B cell (primary cell): ENCODE data around the gene TBCD. TPM values are rescaled to one million over a fixed set of nuclear protein-coding genes. Genes with fewer than 3 reads are reported as not detected.
"Not testable (repeated sequence)": the region's sequence is repeated elsewhere in the genome, so short reads cannot be mapped to it uniquely, and the experiment has no call there.

ENCODE experiments used
- ATAC-seq: fragments of 200-7000 bp; cut with Tn5 transposase; one replicate; pipeline ENCODE4 v1.10.0; 2021; ENCODE audit warnings: low read depth, mild to moderate bottlenecking, moderate number of reproducible peaks, moderate library complexity
- CTCF ChIA-PET: fragments of 350-600 bp; sonication (Branson Sonifier 250); formaldehyde crosslinking; loops from one replicate; lab custom pipeline; 2021; ENCODE audit warnings: antibody characterized with exemption, inconsistent platforms; lab: Charles Lee
- POLR2A ChIA-PET: fragments of 350-600 bp; sonication (Branson Sonifier 250); formaldehyde crosslinking; loops from one replicate; lab custom pipeline; 2021; ENCODE audit warnings: antibody characterized with exemption; lab: Charles Lee
- DNase-seq: peaks from one replicate; pipeline ENCODE4 v3.0.0; 2013
- H2AFZ ChIP-seq: 2 replicates; pipeline ENCODE4 v1.6.1; 2012; ENCODE audit warnings: mild to moderate bottlenecking, low read depth, low read length; ENCODE audit not compliant: insufficient read depth, poor library complexity, severe bottlenecking
- H3K27ac ChIP-seq, 2 donors: 1 replicate in 1 of 2; 2 replicates in 1 of 2; pipeline ENCODE4 v1.5.1; 2012 to 2013; ENCODE audit warnings: low read length in 2 of 2, mild to moderate bottlenecking in 2 of 2, moderate library complexity in 1 of 2
- H3K27me3 ChIP-seq, 4 experiments: fragments of 200-600 bp in 1 of 4; sonication (generic) in 1 of 4; replicated peaks in 1 of 4; 1 replicate in 2 of 4; 2 replicates in 2 of 4; pipeline versions ENCODE4 v1.6.1 to v1.7.0; 2013 to 2016; ENCODE audit warnings: low read length in 3 of 4, mild to moderate bottlenecking in 2 of 4, mixed read lengths in 1 of 4, moderate library complexity in 1 of 4; ENCODE audit not compliant: insufficient read depth in 4 of 4, control insufficient read depth in 3 of 4; ENCODE audit errors: control extremely low read depth in 1 of 4
- H3K36me3 ChIP-seq, 2 experiments: replicated peaks in 1 of 2; 1 replicate in 1 of 2; 2 replicates in 1 of 2; pipeline versions ENCODE4 v1.6.1 to v1.7.1; 2013; ENCODE audit warnings: low read length in 1 of 2; ENCODE audit not compliant: insufficient read depth in 2 of 2, control insufficient read depth in 1 of 2; ENCODE audit errors: control extremely low read depth in 1 of 2, extremely low read depth in 1 of 2
- H3K4me1 ChIP-seq, 2 donors: fragments of 200-600 bp in 1 of 2; sonication (generic) in 1 of 2; 1 replicate in 1 of 2; 2 replicates in 1 of 2; pipeline versions ENCODE4 v1.5.1 to v1.6.1; 2013 to 2017; ENCODE audit warnings: low read length in 2 of 2; ENCODE audit not compliant: control insufficient read depth in 2 of 2, insufficient read depth in 2 of 2
- H3K4me2 ChIP-seq: replicated peaks from 2 replicates; pipeline ENCODE3; 2012; ENCODE audit warnings: mild to moderate bottlenecking, low read depth, low read length; ENCODE audit not compliant: poor library complexity, severe bottlenecking
- H3K4me3 ChIP-seq, 5 experiments: fragments of 200-600 bp in 1 of 5; sonication (generic) in 1 of 5; 1 replicate in 3 of 5; 2 replicates in 2 of 5; pipeline versions ENCODE4 v1.5.1 to v1.7.0; 2011 to 2016; ENCODE audit warnings: low read length in 4 of 5, mild to moderate bottlenecking in 4 of 5, low read depth in 2 of 5, control low read depth in 1 of 5, moderate library complexity in 1 of 5; ENCODE audit not compliant: insufficient read depth in 1 of 5; ENCODE audit errors: control extremely low read depth in 1 of 5, extremely low read depth in 1 of 5
- H3K79me2 ChIP-seq: fragments of 200-600 bp; sonication (generic); one replicate; pipeline ENCODE4 v1.6.0; 2016; ENCODE audit warnings: low read length; ENCODE audit not compliant: control insufficient read depth, insufficient read depth
- H3K9ac ChIP-seq: fragments of 200-600 bp; sonication (generic); 2 replicates; pipeline ENCODE4 v1.6.1; 2017; ENCODE audit warnings: mild to moderate bottlenecking, low read length, moderate library complexity
- H3K9me3 ChIP-seq, 3 donors: one replicate each; pipeline versions ENCODE4 v1.6.1 to v1.7.1; 2013; ENCODE audit warnings: low read length in 2 of 3; ENCODE audit not compliant: control insufficient read depth in 2 of 3, insufficient read depth in 1 of 3; ENCODE audit errors: control extremely low read depth in 1 of 3
- H4K20me1 ChIP-seq: 2 replicates; pipeline ENCODE4 v1.6.0; 2012; ENCODE audit warnings: mild to moderate bottlenecking, low read length; ENCODE audit not compliant: insufficient read depth, control insufficient read depth, poor library complexity, severe bottlenecking
- H3K27ac Mint-ChIP-seq: one replicate; pipeline ENCODE4 v1.8.0; 2021; ENCODE audit warnings: mixed read lengths
- H3K27me3 Mint-ChIP-seq: one replicate; pipeline ENCODE4 v1.8.0; 2021; ENCODE audit warnings: mixed read lengths
- H3K4me1 Mint-ChIP-seq: one replicate; pipeline ENCODE4 v1.8.0; 2021; ENCODE audit warnings: mixed read lengths
- H3K4me3 Mint-ChIP-seq: one replicate; pipeline ENCODE4 v1.8.0; 2021; ENCODE audit warnings: mixed read lengths
- H3K9me3 Mint-ChIP-seq: one replicate; pipeline ENCODE4 v1.8.0; 2022; ENCODE audit warnings: mixed read lengths; ENCODE audit not compliant: insufficient read depth
- EZH2 ChIP-seq: IDR thresholded peaks from 2 replicates; pipeline ENCODE4 v1.6.1; 2012; ENCODE audit warnings: borderline replicate concordance, low read depth, mild to moderate bottlenecking, moderate library complexity, low read length; ENCODE audit not compliant: insufficient read depth, poor library complexity, severe bottlenecking
- WGBS: methylation state at CpG from one replicate; pipeline ENCODE4 v1.1.5; 2013; ENCODE audit warnings: missing lambda C conversion rate; ENCODE audit not compliant: insufficient coverage; 5-methylcytosine and 5-hydroxymethylcytosine counted together
- intact Hi-C: fragments of 100-400 bp; cut with micrococcal nuclease; formaldehyde crosslinking; loops from one replicate; pipeline ENCODE4 v1.10.0; 2022
- polyA plus RNA-seq: library from polyadenylated mRNA; depleted of rRNA; stranded (reverse); fragments of >200 nt; gene quantifications from 2 replicates; pipeline ENCODE4 v1.2.3, GENCODE V29; 2012
- total RNA-seq, 2 donors: library from RNA; stranded (reverse); fragments of 120-200 nt in 1 of 2; gene quantifications; 1 replicate in 1 of 2; 2 replicates in 1 of 2; pipeline versions ENCODE4 v1.2.3 to v1.2.4, GENCODE V29; 2013 to 2022
- TF ChIP-seq, protein P1 (sequence below): fragments of 200-600 bp; IDR thresholded peaks from one replicate; pipeline ENCODE4 v1.8.0; 2022; ENCODE audit warnings: antibody characterized with exemption, mild to moderate bottlenecking

TBCD gene
- total and polyA plus RNA-seq, 2 donors (not counting 1 experiment from before 2014, with no cell fraction given), result 60.8 to 101 TPM

DNA sequence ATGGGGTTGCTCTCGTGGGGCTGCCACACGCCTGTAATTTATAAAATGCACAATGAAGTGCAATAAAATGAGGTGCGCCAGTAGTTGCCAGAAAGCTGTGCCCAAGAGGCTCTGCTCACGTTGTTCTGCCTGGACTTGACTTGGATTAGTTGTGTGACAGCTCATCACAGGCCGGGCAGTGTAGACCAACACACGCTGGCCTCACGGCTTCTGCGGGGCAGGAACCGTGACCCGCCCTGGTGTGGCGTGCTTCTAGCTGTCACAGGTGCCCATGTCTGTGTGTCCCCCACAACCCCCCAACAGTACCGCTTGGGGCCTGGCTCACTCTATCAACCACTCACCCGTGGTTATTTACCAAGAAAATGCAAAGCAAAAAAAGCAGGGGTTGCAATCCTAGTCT is 200.2 kb downstream of the TBCD start:
- CTCF ChIA-PET, result interaction anchor here (1.3 kb wide), 1 partner anchor 170 kb away, joined by 3 read pairs; no protein-coding TSS in a partner anchor
- peaks cover 0 to 39% (median 0%) of the 10 kb centered on the region in 3 donors for H3K9me3 ChIP-seq
- H2AFZ ChIP-seq, result no peak overlapping the region
- no peaks in the 10 kb centered on the region for H3K79me2 ChIP-seq
- Mint-ChIP-seq H3K4me1 (no peaks in the 10 kb centered on the region), H3K9me3 (peaks cover 16% of the 10 kb centered on the region), H3K27ac (no peak overlapping the region), H3K27me3 (no peaks in the 10 kb centered on the region), H3K4me3 (no peak overlapping the region)
- H3K4me1 ChIP-seq, result no peaks in the 10 kb centered on the region
- no peaks in the 10 kb centered on the region for H3K27me3 ChIP-seq
- H3K27ac ChIP-seq, result no peak overlapping the region
- DNase-seq, result no peak
- POLR2A ChIA-PET, result no interaction called here
- no peak overlapping the region for H3K9ac ChIP-seq
- H4K20me1 ChIP-seq, result no peaks in the 10 kb centered on the region
- no peaks in the 10 kb centered on the region for H3K36me3 ChIP-seq
- ATAC-seq, result no peak
- TF ChIP-seq, protein P1, sequence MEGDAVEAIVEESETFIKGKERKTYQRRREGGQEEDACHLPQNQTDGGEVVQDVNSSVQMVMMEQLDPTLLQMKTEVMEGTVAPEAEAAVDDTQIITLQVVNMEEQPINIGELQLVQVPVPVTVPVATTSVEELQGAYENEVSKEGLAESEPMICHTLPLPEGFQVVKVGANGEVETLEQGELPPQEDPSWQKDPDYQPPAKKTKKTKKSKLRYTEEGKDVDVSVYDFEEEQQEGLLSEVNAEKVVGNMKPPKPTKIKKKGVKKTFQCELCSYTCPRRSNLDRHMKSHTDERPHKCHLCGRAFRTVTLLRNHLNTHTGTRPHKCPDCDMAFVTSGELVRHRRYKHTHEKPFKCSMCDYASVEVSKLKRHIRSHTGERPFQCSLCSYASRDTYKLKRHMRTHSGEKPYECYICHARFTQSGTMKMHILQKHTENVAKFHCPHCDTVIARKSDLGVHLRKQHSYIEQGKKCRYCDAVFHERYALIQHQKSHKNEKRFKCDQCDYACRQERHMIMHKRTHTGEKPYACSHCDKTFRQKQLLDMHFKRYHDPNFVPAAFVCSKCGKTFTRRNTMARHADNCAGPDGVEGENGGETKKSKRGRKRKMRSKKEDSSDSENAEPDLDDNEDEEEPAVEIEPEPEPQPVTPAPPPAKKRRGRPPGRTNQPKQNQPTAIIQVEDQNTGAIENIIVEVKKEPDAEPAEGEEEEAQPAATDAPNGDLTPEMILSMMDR, result no peak
- no peak for TF ChIP-seq EZH2
- H3K4me3 ChIP-seq, result no peak overlapping the region
- H3K4me2 ChIP-seq, result no peak overlapping the region
- over 99% methylated on average over 12 of the region's 13 CpGs for WGBS
- intact Hi-C loops, result no loop called here

DNA sequence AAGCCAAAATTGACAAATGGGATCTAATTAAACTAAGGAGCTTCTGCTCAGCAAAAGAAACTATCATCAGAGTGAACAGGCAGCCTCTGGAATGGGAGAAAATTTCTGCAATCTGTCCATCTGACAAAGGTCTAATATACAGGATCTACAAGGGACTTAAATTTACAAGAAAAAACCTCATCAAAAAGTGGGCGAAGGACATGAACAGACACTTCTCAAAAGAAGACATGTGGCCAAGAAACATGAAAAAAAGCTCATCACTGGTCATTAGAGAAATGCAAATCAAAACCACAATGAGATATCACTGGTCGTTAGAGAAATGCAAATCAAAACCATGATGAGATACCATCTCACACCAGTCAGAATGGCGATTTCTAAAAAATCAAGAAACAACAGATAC is 203.2 kb downstream of the TBCD start:
- DNase-seq, H3K4me3 ChIP-seq, H3K36me3 ChIP-seq, H3K27ac Mint-ChIP-seq, H3K27me3 ChIP-seq, H3K4me1 Mint-ChIP-seq, H2AFZ ChIP-seq, H3K4me2 ChIP-seq, H3K9ac ChIP-seq, H3K27me3 Mint-ChIP-seq, H3K4me3 Mint-ChIP-seq, CTCF ChIA-PET, H3K4me1 ChIP-seq, H3K79me2 ChIP-seq, H4K20me1 ChIP-seq, H3K27ac ChIP-seq, intact Hi-C loops, POLR2A ChIA-PET, ATAC-seq: not testable (repeated sequence)
- H3K9me3 Mint-ChIP-seq, result peaks cover 13% of the 10 kb centered on the region
- WGBS, result 80% methylated on average over 2 of the region's 3 CpGs
- peaks cover 0 to 25% (median 0%) of the 10 kb centered on the region in 3 donors for H3K9me3 ChIP-seq

- H3K9ac ChIP-seq, H3K4me1 Mint-ChIP-seq, H3K4me3 ChIP-seq, DNase-seq, H3K27ac ChIP-seq, intact Hi-C loops, H4K20me1 ChIP-seq, H3K4me2 ChIP-seq, H3K4me1 ChIP-seq, H2AFZ ChIP-seq, H3K27me3 ChIP-seq, H3K27ac Mint-ChIP-seq, ATAC-seq, H3K4me3 Mint-ChIP-seq, POLR2A ChIA-PET, H3K79me2 ChIP-seq, CTCF ChIA-PET, H3K27me3 Mint-ChIP-seq, H3K36me3 ChIP-seq: not testable (repeated sequence)
- peaks cover 0 to 25% (median 0%) of the 10 kb centered on the region in 3 donors for H3K9me3 ChIP-seq
- WGBS, result 100% methylated on average over 1 of the region's 4 CpGs
- H3K9me3 Mint-ChIP-seq, result peaks cover 13% of the 10 kb centered on the region
Measured at GRCh38 chr17:82955627-82956026, 203.8 kb downstream of the TBCD start.
